ENCODE data around the gene TTYH3. TPM values are rescaled to one million over a fixed set of nuclear protein-coding genes. Genes with fewer than 3 reads are reported as not detected.

The TTYH3 gene
- total and polyA plus RNA-seq, 2 of the 13 experiments (the other 11 are each of a cell fraction or from before 2014, with no cell fraction given), result 26.3 to 50.0 TPM

DNA sequence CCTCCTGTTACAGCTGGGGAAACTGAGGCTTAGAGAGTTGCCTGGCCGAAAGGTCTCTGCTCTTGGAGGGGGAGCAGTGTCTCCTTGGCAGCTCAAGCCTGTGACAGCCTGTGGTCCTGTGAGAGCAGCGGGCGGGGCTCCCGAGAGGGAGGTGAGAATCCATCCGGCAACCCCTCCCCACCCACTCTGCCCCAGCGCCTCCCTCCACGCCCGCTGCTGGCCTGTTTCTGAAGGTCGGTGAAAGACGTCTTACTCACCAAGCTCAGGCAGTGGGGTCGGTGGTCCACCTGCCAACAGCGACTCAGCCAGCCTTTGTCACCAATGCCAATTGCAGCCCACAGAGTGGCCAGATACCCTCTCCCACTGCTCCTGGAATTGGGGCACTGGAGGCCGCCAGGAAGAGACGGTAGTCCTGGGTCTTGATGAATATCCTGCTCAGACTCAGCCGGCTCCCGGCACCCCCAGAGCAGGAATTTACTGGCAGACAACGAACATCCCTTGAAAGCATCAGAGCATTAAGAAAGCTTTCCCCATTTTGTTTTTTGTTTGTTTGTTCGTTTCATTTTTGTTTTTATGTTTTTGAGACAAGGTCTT lies 7.4 kb upstream of the TTYH3 start:
- BruUV-seq (replicated peaks), result no TSS peak
- H3K9me3 ChIP-seq (ENCODE audit: low read length), result no peaks in the 10 kb centered on the region
- no peaks in the 10 kb centered on the region for H3K27me3 ChIP-seq (ENCODE audit: control insufficient read depth in 1 of 2, insufficient read depth in 2 of 2, low read length in 2 of 2)
- FAIRE-seq, result no peak
- ATAC-seq, result no peak
- TF ChIP-seq HNRNPL (IDR thresholded peaks at IDR 0.05; ENCODE audit: low read depth, low read length) (0 out of 2 replicates have a peak, but pooled peaks have one; percentile 32), ZBTB38 (CRISPR knock-in tag; IDR thresholded peaks at IDR 0.05) (peak; percentile 67; the same call in 1 of the 2 replicates), TCF12 (IDR thresholded peaks at IDR 0.05) (no peak), TCF12 (CRISPR knock-in tag; IDR thresholded peaks at IDR 0.05) (no peak)
- peak overlapping the region; percentile 87 for H3K27ac ChIP-seq (ENCODE audit: extremely low read length, insufficient read depth, low read length)
- ChIA-PET CTCF (ENCODE audit: low intra/inter-chr PET ratio, low total read pairs) (no interaction called here), POLR2A (interaction anchor here (1.0 to 6.6 kb wide), 4 partner anchors 7 to 38 kb away, joined by 3 to 80 read pairs (median 18); partner anchors contain the start of gene TTYH3)
- peak overlapping the region in 1 of 3 experiments; percentile 81; a peak in 1 of 6 replicates for H3K4me3 ChIP-seq (replicated peaks in 1 of 3; ENCODE audit: insufficient read depth in 1 of 3, low read depth in 2 of 3, low read length in 3 of 3)
- H3K36me3 ChIP-seq (replicated peaks in 1 of 2; ENCODE audit: control insufficient read depth in 1 of 2, insufficient read depth in 2 of 2, low read length in 2 of 2), result no peaks in the 10 kb centered on the region
- peak overlapping the region; percentile 87 for H3K4me2 ChIP-seq (ENCODE audit: low read depth, low read length)
- peaks cover 11% of the 10 kb centered on the region for H3K79me2 ChIP-seq (ENCODE audit: insufficient read depth, low read length)
- H4K20me1 ChIP-seq (ENCODE audit: insufficient read depth, low read length), result no peaks in the 10 kb centered on the region
- H3K9ac ChIP-seq (ENCODE audit: insufficient read depth, low read depth, low read length), result peak overlapping the region; percentile 77
- 61% methylated on average over 6 of the region's 18 CpGs for WGBS (ENCODE audit: low lambda C conversion rate)
- H3K4me1 ChIP-seq (ENCODE audit: insufficient read depth, low read length), result peaks cover 87% of the 10 kb centered on the region
- DNase-seq (ENCODE audit: low spot score), result no peak
- intact Hi-C loops (cut with micrococcal nuclease; ENCODE audit: unreplicated experiment) (loop anchor here (5.0 kb wide), 1 partner anchor 67 kb away; the partner anchor contains the start of genes BRAT1 and IQCE), in situ Hi-C loops (cut with HindIII; ENCODE audit: extremely low pct_ligation_motif_present, low pct_unique_long_range_greater_than_20kb) (no loop called here)
- no peak overlapping the region for H2AFZ ChIP-seq (ENCODE audit: low read length)

GRCh38 chr7:2626498-2627117 lies 5.2 kb upstream of the TTYH3 start:
- FAIRE-seq (no peak), DNase-seq (ENCODE audit: low spot score) (no peak), ATAC-seq (no peak)
- Histone ChIP-seq H3K79me2 (ENCODE audit: insufficient read depth, low read length) (peaks cover 3% of the 10 kb centered on the region), H3K9ac (ENCODE audit: insufficient read depth, low read depth, low read length) (0 out of 2 replicates have a peak overlapping the region, but pooled peaks have one; percentile 9), H4K20me1 (ENCODE audit: insufficient read depth, low read length) (no peaks in the 10 kb centered on the region), H2AFZ (ENCODE audit: low read length) (no peak overlapping the region), H3K27me3 (ENCODE audit: control insufficient read depth in 1 of 2, insufficient read depth in 2 of 2, low read length in 2 of 2) (no peaks in the 10 kb centered on the region), H3K4me1 (ENCODE audit: insufficient read depth, low read length) (peaks cover 86% of the 10 kb centered on the region), H3K9me3 (ENCODE audit: low read length) (no peaks in the 10 kb centered on the region), H3K36me3 (replicated peaks in 1 of 2; ENCODE audit: control insufficient read depth in 1 of 2, insufficient read depth in 2 of 2, low read length in 2 of 2) (no peaks in the 10 kb centered on the region), H3K4me2 (ENCODE audit: low read depth, low read length) (peak overlapping the region; percentile 76), H3K27ac (ENCODE audit: extremely low read length, insufficient read depth, low read length) (no peak overlapping the region), H3K4me3 (replicated peaks in 1 of 3; ENCODE audit: insufficient read depth in 1 of 3, low read depth in 2 of 3, low read length in 3 of 3) (peak overlapping the region in 1 of 3 experiments; percentile 2; a peak in 1 of 6 replicates)
- ChIA-PET CTCF (ENCODE audit: low intra/inter-chr PET ratio, low total read pairs) (no interaction called here), POLR2A (interaction anchor here (1.8 kb wide), 2 partner anchors 10 to 12 kb away, joined by 7 to 13 read pairs; no protein-coding TSS in a partner anchor)
- 40% methylated on average over 7 of the region's 20 CpGs for WGBS (ENCODE audit: low lambda C conversion rate)
- in situ Hi-C loops (cut with HindIII; ENCODE audit: extremely low pct_ligation_motif_present, low pct_unique_long_range_greater_than_20kb) (no loop called here), intact Hi-C loops (cut with micrococcal nuclease; ENCODE audit: unreplicated experiment) (no loop called here)
- no TSS peak for BruUV-seq (replicated peaks)
- TF ChIP-seq ZNF768 (CRISPR knock-in tag; IDR thresholded peaks at IDR 0.05) (0 out of 2 replicates have a peak, but pooled peaks have one; percentile 13), SOX5 (CRISPR knock-in tag; IDR thresholded peaks at IDR 0.05; ENCODE audit: borderline replicate concordance) (peak; percentile 42; the same call in 1 of the 2 replicates), ARID3A (IDR thresholded peaks at IDR 0.05; ENCODE audit: low read depth, low read length) (no peak), PATZ1 (CRISPR knock-in tag; IDR thresholded peaks at IDR 0.05) (no peak), ZNF101 (CRISPR knock-in tag; IDR thresholded peaks at IDR 0.05; ENCODE audit: borderline replicate concordance, low read depth) (no peak), ZBTB38 (CRISPR knock-in tag; IDR thresholded peaks at IDR 0.05) (peak; percentile 69; the same call in 1 of the 2 replicates), ZFX (CRISPR knock-in tag; IDR thresholded peaks at IDR 0.05; ENCODE audit: low read depth) (peak; percentile 30)
- TF ChIP-seq, protein P1, sequence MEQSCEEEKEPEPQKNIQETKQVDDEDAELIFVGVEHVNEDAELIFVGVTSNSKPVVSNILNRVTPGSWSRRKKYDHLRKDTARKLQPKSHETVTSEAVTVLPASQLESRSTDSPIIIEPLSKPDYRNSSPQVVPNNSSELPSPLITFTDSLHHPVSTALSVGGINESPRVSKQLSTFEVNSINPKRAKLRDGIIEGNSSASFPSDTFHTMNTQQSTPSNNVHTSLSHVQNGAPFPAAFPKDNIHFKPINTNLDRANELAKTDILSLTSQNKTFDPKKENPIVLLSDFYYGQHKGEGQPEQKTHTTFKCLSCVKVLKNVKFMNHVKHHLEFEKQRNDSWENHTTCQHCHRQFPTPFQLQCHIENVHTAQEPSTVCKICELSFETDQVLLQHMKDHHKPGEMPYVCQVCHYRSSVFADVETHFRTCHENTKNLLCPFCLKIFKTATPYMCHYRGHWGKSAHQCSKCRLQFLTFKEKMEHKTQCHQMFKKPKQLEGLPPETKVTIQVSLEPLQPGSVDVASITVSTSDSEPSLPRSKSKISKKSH (CRISPR knock-in tag; IDR thresholded peaks at IDR 0.05; ENCODE audit: borderline replicate concordance), result 0 out of 2 replicates have a peak, but pooled peaks have one; percentile 62

Measured in HepG2 (cell line).